GM18951 (cell line): ENCODE measurements around the gene CCDC106.

Experiments used
- POLR2A ChIP-seq: IDR thresholded peaks from 4 replicates; pipeline ENCODE4 v1.6.1; 2011; ENCODE audit warnings: mild to moderate bottlenecking; ENCODE audit not compliant: insufficient read length, insufficient read depth; ENCODE audit errors: extremely low read depth
- in situ Hi-C: fragments of 300-500 bp; cut with MboI; formaldehyde crosslinking; loops from one replicate; pipeline ENCODE4 v1.12.0; 2022; ENCODE audit warnings: low sequenced_read_pairs, mixed read lengths, inconsistent platforms; ENCODE audit not compliant: unreplicated experiment

Gene CCDC106

GRCh38 chr19:55675661-55676354 lies 27.8 kb downstream of the CCDC106 start:
- in situ Hi-C loops, result no loop called here
- no peak for TF ChIP-seq POLR2A

GRCh38 chr19:55676383-55676782 lies 28.4 kb downstream of the CCDC106 start:
- in situ Hi-C loops, result no loop called here
- no peak for TF ChIP-seq POLR2A

GRCh38 chr19:55676889-55677505 lies 29.0 kb downstream of the CCDC106 start:
- in situ Hi-C loops, result no loop called here
- TF ChIP-seq POLR2A, result no peak

DNA sequence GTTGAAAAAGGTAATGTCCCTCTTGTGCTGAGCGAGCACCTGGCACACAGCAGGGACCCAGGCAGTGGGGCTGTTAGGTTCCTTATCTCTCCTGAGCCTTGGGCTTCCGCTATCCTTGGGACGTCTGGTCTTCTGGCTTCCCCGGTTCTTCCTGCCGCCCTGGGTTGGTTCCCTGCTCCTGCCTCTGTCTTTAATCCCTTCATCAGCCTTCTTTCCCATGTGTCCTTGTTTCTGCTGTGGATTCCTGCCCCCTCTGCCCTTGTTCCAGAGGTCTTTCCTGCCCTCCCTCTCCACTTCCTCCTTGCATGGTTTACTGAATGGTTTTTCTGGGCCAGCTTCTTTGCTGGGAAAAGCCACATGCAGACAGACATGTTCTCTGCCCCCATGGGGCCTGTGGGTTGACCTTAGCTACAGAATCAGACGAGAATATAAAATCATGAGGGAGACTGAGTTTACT lies 29.6 kb downstream of the CCDC106 start:
- no peak for TF ChIP-seq POLR2A
- in situ Hi-C loops, result no loop called here

GRCh38 chr19:55678121-55678671 lies 30.2 kb downstream of the CCDC106 start:
- in situ Hi-C loops, result no loop called here
- TF ChIP-seq POLR2A, result peak; percentile 47

DNA sequence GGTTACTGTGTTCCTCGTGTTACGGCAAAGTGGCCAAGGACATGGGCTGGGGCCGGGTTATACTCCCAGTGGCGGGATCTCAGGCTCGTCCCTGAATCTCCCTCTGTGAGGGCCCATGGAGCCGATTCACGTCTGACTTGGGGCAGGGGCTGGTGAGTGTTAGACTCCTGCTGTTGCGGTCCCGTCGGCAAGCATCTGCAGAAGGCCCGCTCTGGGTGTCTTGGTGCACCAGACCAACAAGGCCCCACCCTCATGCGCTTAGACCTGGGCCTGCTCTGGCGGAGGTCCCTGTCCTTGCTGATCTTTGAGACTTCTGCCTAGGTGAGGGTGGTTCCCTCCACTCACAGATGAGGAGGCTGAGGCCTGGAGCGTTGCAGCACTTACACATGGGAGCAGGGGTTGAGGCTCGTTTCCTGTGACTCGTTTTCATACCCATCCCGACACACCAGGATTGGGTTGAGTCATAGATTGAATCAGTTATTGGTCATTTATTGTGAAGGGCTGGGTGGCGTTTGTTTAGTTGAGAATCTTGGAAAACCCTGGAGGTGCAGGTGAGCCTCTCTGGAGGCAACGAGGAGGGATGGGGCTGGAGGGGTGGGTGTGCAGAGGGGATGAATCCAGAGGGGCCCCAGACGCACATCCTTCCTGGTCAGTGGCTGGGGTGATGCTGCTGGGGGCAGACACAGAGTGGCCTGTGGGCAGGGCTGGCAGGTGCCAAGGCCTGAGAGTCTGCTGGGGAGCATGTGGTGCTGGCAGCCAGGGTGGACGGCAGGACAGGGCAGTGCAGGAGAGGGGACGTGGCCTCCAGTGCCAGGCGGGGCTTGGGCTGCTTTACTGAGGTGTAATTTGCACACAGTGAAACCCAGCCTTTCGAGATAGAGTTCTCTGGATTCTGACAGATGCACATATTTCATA lies 31.6 kb downstream of the CCDC106 start:
- in situ Hi-C loops, result no loop called here
- TF ChIP-seq POLR2A, result no peak

- in situ Hi-C loops, result no loop called here
Observed at GRCh38 chr19:55680339-55681130, 32.5 kb downstream of the CCDC106 start.

DNA sequence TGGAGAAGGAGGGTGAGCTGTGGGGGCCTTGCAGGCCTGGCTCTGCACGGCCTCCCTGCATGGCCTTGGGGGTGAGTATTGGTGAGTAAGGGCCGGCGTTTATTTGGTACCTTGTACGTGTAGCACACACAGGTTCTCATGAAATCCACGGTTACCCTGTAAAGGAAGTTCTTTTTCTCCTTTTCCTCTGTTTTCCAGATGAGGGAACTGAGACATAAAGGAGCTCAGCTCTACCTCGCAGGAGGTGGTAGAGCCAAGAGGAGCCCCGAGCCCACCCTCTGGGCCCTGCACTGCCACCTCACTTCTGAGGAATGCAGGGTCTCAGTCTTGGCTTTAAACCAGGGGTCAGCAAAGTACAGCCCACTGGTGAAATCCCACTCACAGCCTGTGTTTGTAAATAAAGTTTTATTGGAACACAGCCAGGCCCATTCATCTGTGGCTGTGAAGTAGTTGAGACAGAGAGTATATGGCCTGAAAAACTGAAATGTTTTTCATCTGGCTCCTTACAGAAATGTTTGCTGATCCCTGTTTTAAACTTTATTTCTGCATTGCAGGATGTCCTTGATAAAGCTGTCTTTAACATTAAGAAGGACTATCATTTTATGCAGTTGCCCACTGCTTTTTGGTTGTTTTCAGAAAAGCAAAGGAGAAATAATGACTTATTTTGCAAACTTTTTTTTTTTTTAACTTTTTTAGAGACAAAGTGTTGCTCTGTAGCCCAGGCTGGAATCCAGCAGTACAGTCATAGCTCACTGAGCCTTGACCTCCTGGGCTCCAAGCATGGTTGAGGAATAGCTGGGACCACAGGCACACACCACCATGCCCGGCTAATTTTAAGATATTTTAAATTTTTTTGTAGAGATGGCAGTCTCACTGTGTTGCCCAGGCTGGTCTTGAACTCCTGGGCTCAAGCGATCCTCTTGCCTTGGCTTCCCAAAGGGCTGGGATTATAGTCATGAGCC lies 33.4 kb downstream of the CCDC106 start:
- no peak for TF ChIP-seq POLR2A
- in situ Hi-C loops, result no loop called here

More at GRCh38 chr19:55680339-55681130, 32.5 kb downstream of the CCDC106 start:
- no peak for TF ChIP-seq POLR2A

DNA sequence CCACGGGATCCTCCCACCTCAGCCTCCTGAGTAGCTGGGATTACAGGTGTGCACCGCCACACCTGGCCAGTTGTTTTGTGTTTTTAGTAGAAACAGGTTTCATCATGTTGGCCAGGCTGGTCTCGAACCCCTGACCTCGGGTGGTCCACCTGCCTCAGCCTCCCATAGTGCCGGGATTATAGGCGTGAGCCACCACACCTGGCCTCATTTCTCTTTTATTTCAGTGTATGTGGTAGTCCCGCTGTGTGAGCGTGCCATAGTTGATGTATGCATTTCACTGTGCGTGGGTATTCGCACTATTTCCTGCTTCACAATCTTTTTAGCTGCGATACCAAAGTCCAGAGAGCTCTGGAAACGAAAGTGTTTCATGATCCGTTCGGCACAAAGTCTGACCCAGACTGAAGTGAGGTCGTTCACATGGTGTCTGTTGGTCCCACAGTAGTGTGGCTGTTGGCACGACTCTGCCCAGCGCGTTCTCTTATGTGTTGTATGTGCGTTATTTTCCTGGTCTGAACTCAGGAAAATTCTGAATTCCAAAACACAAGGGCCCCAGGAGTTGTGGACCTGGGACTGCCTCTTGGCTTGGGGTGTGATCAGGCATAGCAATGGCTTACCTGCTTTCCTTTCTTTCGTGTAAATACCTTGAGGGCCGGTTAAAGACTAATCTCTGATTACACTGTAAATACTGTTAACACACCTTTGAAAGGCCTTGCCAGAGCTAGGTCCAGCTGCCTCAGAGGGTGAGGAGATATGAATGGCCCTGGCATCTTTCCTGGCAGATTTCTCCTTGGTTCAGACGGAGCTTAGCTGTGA lies 35.6 kb downstream of the CCDC106 start:
- in situ Hi-C loops, result no loop called here
- no peak for TF ChIP-seq POLR2A

GRCh38 chr19:55684946-55685681 lies 37.1 kb downstream of the CCDC106 start:
- no peak for TF ChIP-seq POLR2A
- in situ Hi-C loops, result no loop called here
